VCaP (cell line): Measurements from ENCODE around the gene CD93.

Experiments
- H3K27ac ChIP-seq: fragments of 450-650 bp; 2 replicates; pipeline ENCODE4 v1.5.1; 2017
- CTCF ChIP-seq: fragments of 450-650 bp; conservative IDR thresholded peaks from 2 replicates; pipeline ENCODE4 v1.5.1; 2017; ENCODE audit warnings: mild to moderate bottlenecking, moderate library complexity

The CD93 gene

GRCh38 chr20:23050847-23051627, 35.1 kb downstream of the CD93 start:
- peak; percentile 70 for TF ChIP-seq CTCF
- no peak overlapping the region for H3K27ac ChIP-seq

GRCh38 chr20:23050076-23050838, 35.9 kb downstream of the CD93 start:
- TF ChIP-seq CTCF, result no peak

GRCh38 chr20:23049201-23050075, 36.7 kb downstream of the CD93 start, which contains the start of gene THBD:
THBD (minus strand) TSS chr20:23049672; CDS start chr20:23049504, 168 bp downstream.
- no peak for TF ChIP-seq CTCF
- peak within 1 kb of the TSS; percentile 53 for H3K27ac ChIP-seq

More at GRCh38 chr20:23050076-23050838, 35.9 kb downstream of the CD93 start:
- peak overlapping the region; percentile 53; the same call in 1 of the 2 replicates for H3K27ac ChIP-seq

GRCh38 chr20:23048283-23049200, 37.6 kb downstream of the CD93 start:
- peak; percentile 86 for TF ChIP-seq CTCF
- H3K27ac ChIP-seq, result peak overlapping the region; percentile 53

- H3K27ac ChIP-seq, result no peak overlapping the region
- no peak for TF ChIP-seq CTCF
Measured at GRCh38 chr20:23047738-23048214, 38.3 kb downstream of the CD93 start.

- no peak for TF ChIP-seq CTCF
- no peak overlapping the region for H3K27ac ChIP-seq
Measured at GRCh38 chr20:23047001-23047737, 39.0 kb downstream of the CD93 start.
